GM19043 (cell line): ENCODE results near the gene FOXM1.
A peak's percentile ranks its signal among the peaks of the same experiment; 100 is the strongest.
"Not testable (repeated sequence)": the region's sequence is repeated elsewhere in the genome, so short reads cannot be mapped to it uniquely, and the experiment has no call there.

Source experiments
- ATAC-seq: cut with Tn5 transposase; IDR thresholded peaks from one replicate; pipeline ENCODE4 v1.9.1; 2021; ENCODE audit warnings: low read depth; ENCODE audit not compliant: unreplicated experiment

Gene FOXM1

GRCh38 chr12:2884810-2885209, 7.8 kb upstream of the FOXM1 start:
- ATAC-seq, result no peak

- no peak for ATAC-seq
Observed at GRCh38 chr12:2879853-2880252, 2.9 kb upstream of the FOXM1 start.

GRCh38 chr12:2877953-2878732, 1.2 kb upstream of the FOXM1 start:
- no peak for ATAC-seq

GRCh38 chr12:2876431-2877046, 435 bp downstream of the FOXM1 start:
- ATAC-seq, result peak; percentile 42

- ATAC-seq, result not testable (repeated sequence)
Observed at GRCh38 chr12:2868986-2869632, 7.9 kb downstream of the FOXM1 start.

GRCh38 chr12:2864198-2864597, 12.8 kb downstream of the FOXM1 start:
- no peak for ATAC-seq

GRCh38 chr12:2863402-2863801, 13.6 kb downstream of the FOXM1 start:
- not testable (repeated sequence) for ATAC-seq

GRCh38 chr12:2862876-2863275, 14.1 kb downstream of the FOXM1 start:
- ATAC-seq, result no peak

- no peak for ATAC-seq
Observed at GRCh38 chr12:2860170-2860569, 16.8 kb downstream of the FOXM1 start.

GRCh38 chr12:2858944-2859421, 18.0 kb downstream of the FOXM1 start:
- no peak for ATAC-seq

GRCh38 chr12:2858334-2858733, 18.6 kb downstream of the FOXM1 start:
- no peak for ATAC-seq

- no peak for ATAC-seq
Observed at GRCh38 chr12:2857576-2857975, 19.4 kb downstream of the FOXM1 start.

GRCh38 chr12:2857021-2857431, 19.9 kb downstream of the FOXM1 start, which contains the start of gene TEX52:
TEX52 (minus strand) TSS chr12:2857039; CDS start chr12:2857026, 13 bp downstream.
- ATAC-seq, result no peak

- no peak for ATAC-seq
Observed at GRCh38 chr12:2856051-2856450, 20.9 kb downstream of the FOXM1 start.

- ATAC-seq, result no peak
Observed at GRCh38 chr12:2855546-2855945, 21.4 kb downstream of the FOXM1 start.

GRCh38 chr12:2854669-2855453, 22.1 kb downstream of the FOXM1 start:
- ATAC-seq, result no peak

GRCh38 chr12:2853626-2854025, 23.3 kb downstream of the FOXM1 start:
- ATAC-seq, result no peak

GRCh38 chr12:2851931-2852330, 25.0 kb downstream of the FOXM1 start:
- no peak for ATAC-seq

- ATAC-seq, result no peak
Observed at GRCh38 chr12:2845280-2845679, 31.7 kb downstream of the FOXM1 start.

- no peak for ATAC-seq
Observed at GRCh38 chr12:2844786-2845185, 32.2 kb downstream of the FOXM1 start.

GRCh38 chr12:2842948-2843347, 34.0 kb downstream of the FOXM1 start:
- ATAC-seq, result no peak
